Measurements from ENCODE around the gene FLRT1.

Gene FLRT1

DNA sequence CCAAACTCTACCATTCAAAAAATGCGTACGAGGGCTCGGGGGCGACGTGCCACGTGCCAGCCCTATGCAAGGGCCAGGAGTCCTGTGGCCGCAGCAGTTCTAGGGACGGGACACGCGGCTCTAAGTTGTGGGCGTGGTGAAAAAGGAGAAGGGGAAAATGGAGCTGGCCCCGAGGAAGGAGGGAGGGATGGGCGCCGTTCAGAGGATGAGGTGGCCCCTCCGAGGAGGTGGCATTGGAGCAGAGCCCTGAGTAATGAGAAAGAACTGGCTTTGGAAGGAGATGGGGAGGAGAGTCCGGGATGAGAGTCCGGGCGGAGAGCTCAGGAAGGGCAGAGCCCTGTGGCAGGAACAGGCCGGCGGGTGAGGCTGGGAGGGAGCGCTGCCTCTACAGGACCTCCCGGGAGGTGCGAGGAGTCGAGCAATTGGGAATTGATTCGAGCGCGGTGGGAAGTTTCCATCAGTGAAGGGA is 28.5 kb upstream of the FLRT1 start:
- DNase-seq, result no peak

DNA sequence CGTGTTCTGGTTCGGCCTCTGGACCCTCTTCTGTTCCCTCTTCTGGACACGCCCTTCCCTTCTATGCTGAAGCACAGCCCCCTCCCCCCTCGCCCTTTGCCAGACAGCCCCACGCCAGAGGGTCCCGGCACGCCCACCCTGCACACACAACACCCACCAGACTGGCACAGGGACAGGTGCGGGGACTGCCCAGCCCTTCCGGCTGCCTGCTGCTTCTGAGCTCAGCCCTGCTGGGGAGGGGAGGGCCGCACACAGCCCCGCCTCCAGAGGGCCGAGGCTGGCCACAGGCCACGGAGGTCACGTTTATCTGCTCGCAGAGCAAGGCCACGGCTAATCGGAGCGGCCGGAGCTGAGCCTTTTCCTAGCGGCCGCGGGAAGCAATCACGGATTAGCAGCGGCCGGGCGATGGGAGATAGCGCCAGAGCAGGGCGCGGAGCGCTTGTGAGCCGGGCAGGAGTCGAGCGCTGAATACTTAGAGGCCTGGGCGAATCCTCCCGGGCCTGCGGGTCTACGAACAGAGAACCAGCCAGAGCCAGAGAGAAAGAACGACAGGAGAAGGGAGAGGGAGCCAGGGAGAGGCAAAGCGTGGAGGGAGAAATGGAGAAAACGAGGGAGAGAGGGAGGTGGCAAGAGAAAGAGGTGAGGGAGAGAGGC is 28.0 kb upstream of the FLRT1 start:
- no peak for DNase-seq

DNA sequence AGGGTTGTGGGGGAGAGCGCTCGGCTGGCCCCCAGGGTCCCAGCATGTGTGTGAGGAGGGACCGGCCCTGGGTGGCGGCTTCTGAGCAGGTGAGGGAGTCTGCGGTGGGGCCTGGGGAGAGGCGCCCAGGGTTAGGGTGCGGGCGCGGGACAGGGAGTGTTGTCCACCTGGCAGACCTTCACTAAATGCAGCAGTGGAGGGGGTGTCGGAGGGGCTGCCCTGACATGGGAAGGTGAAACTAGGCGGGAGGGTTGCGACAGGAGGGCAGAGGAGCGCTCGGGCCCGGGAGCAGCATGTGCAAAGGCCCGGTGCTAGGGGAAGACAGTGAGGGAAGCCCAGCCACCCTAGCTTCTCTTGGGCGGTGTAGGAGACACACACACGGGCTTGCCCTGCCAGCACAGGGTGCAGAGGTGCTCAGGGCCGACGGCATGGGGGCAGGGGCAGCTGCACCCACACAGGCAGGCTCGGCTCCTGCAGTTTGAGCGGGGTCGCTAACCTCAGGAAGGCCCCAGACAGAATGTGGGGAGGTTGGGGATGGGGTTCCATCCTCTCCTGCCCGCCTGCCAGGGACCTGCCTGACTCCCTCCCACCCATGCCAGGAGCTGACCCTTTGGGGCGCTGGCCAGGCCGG is 27.3 kb upstream of the FLRT1 start:
- no peak for DNase-seq

DNA sequence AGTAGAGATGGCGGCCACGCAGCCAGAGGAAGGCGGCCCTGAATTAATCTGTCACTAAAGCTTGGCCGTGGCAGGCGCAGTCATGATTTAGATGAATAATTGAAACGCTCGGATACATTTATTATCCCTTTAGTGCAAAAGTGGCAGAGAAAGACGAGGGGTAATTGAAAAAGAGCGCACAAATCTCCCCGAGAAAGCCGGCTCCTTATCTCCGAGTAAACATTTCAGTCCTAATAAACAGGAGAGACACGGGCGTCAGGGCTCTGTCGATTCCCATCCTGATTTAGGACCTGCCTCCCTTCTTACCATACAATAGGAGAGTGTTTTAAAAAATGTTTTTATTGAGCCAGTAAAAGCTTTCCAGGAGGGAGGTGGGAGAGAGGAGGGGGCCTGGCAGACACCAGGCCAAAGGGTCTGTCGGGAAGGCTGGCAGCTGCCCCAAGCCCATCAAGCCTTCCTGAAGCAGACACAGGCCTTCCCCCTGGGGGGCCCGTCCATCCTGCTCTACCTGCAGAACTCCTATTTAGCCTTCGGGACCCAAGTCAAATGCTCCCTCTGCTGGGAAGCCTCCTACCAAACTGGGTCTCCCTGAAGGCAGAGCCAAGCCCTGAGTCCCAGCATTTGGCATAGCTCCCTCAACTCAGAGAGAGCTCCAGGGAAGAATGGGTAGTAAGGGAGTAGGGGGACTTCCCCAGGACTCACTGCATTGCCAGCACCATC is 26.7 kb upstream of the FLRT1 start:
- DNase-seq, result no peak

DNA sequence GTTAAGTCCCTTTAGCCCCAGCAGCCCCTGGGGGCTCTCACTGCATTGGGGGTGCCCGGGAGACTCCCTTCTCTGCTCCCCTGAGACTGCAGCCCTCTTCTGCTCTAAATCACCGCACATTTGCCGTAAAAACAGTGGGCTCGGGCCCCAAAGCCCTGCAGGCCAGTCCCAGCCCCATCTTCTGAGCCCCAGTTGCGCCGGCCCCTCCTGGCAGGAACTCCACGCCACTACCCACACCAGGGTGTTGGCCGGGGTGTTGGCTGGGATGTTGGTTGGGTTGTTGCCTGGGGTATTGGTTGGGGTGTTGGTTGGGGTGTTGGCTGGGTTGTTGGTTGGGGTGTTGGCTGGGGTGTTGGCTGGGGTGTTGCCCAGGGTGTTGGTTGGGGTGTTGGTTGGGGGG is 26.0 kb upstream of the FLRT1 start:
- DNase-seq, result no peak

DNA sequence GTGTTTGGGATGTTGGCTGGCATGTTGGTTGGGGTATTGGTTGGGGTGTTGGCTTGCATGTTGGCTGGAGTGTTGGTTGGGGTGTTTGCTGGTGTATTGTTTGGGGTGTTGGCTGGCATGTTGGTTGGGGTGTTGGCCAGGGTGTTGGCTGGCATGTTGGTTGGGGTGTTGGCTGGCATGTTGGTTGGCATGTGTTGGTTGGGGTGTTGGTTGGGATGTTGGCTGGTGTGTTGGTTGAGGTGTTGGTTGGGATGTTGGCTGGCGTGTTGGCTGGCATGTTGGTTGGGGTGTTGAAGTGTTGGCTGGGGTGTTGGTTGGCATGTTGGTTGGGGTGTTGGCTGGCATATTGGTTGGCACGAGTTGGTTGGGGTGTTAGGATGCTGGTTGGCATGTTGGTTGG is 24.9 kb upstream of the FLRT1 start:
- no peak for DNase-seq

DNA sequence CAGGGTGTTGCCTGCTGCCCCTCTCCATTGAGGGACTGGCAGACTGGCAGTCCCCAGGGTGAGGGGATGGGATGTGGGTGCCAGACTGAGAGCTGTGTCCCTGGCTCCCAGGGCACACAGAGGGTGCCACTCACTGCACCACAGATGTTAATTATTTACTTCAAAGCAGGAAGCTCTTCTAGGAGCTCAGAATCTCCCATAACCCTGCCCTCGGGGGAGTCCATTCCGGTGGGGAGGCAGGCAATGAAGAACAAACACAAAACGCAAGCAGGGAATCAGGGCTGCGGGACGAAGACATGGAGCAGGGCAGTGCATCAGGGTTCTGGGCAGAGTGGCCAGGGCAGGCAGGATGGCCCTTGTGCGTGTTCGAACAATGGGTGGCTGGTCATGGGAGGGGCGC is 24.4 kb upstream of the FLRT1 start:
- DNase-seq, result no peak

DNA sequence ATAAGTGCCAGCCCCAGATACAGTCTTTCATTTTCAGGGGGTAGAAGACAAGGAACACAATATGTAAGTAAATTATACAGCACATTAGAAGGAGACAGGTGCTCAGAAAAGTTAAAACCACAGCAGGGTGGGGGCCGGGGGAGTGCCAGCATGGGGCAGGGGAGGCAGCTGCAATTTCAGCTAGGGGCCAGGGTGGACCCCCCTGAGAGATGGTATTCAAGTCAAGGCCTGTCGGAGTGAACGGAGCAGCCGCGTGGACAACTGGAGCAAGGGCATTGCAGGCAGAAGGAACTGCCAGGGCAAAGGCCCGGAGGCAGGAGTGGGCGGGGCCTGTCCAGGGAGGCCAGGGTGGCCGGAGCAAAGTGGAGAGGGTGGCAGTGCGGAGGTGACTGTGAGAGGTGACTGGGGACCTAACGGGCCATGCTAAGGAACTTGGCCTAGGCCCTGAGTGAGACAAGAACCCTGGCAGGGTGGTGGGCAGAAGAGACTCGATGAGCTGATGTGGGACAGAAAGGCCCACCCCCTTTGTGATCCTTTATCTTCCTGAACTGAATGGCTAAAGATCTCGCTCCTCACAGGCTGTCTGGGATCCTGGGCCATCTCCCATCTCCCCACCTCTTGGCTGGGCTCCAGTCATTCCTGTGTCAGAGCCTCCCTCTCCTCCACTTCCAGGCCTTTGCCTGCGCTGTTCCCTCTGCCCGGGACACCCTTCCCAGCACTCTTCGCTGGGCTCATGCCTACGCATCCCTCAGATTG is 22.4 kb upstream of the FLRT1 start:
- DNase-seq, result no peak

DNA sequence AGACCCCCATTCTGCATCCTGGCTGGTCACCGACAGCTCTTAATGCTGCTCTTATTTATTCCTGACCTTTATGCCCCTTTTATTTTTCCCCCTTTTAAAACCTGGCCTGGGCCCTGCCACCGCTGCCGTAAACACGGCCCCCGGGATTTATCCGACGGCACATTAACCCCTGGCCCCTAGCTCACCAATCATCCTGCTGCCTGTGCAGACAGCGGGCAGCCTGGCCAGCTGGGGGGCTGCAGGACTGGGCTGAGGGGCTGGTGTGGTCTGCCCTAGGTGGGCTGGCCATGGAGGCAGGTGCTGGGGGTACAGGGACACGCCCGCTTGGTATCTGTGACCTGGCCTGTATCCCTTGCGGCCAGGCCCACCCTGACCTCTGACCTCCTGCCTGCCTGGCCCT is 21.4 kb upstream of the FLRT1 start:
- DNase-seq, result no peak

DNA sequence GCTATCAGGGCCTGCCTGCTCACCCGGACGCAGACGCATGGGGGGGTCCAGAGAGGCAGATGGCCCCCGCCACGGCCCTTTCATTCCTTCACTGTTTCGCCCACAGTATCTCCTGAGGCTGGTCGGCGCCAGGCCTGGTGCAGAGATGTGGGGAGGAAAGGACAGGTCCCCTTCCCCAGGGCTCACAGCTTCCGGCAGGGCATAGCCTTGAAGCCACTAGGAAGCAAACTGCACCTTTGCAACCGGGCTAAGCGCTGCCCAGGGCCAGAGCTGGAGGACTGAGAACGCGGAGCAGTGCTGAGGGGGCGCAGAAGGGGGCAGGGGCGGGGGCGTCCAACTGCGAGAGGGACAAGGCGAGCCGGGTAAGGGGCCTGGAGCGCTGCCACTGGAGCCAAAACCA is 20.2 kb upstream of the FLRT1 start:
- DNase-seq, result no peak

DNA sequence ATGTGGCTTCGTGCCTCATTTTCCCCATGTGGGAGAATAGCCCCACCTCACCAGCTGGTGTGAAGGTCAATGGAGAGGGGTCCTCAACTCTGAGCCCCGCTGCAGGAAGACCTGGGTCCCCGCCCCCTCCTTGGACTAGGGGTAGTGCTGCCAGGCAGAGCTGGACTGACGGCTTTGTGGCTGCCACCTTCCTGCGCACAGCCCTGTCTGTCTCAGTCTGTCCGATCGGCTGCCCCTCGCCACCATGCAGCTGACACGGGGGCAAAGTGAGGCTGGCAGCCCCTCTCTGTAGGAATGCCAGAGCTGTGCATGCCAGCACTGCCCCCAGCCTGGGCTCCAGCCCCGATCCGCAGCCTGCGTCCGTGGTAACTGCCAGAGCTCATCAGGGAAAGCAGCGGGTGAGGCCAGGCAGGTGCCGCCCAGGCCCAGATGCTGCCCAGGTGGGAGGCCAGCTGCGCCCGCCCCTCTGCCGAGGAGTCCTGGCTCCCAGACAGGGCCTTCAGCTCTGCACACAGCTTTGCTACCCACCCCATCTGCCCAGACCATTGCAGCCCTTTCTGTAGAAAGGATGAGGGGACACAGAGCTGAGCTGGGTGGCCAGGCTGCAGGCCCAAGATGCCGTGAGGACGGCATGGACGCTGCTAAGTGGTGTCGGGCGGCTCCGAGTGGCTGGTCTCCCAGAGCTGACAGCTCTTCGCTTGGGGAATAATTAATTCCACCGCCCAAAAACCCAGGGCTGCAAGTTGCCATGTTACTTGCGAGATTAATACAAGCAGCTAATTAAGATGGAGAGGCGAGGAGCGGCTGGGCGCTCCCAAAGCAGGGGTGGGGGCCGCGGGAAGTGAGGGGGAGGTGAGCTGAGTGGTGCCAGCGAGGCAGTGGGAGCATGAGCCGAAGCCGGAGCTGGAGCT is 19.5 kb upstream of the FLRT1 start:
- DNase-seq, result no peak

DNA sequence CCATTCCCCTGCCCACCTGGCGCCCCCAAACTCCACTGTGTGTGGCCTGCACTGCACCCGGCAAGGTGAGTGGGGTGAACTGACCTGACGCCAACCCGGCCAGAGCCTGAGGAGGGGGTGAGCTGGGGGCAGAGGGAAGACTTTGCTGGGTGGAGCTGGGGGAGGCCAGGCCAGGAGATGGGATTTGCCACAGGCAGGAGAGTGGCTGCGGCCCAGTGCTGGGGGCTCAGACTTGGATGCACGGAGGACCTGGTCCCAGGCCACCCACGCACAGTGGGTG is 17.8 kb upstream of the FLRT1 start:
- no peak for DNase-seq

DNA sequence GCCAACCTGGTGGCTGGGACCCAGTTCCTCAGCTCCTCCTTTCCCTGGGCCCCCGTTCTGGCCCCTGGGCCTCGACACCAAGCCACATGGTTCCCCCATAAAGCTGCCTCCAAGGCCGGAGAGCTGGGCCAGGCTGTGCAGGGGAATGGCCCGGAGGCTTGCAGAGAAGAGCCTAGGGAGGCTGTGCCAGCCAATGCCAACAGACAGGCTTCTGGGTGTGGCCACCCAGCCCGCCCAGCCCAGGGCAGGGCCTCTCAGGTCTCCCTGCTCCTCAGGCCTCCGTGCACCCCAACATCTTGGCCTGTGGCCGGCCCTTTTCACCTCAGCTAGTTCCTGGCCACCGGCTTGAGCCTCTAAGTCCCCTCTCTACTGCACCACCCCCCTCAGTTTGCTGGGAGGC is 17.4 kb upstream of the FLRT1 start:
- no peak for DNase-seq

DNA sequence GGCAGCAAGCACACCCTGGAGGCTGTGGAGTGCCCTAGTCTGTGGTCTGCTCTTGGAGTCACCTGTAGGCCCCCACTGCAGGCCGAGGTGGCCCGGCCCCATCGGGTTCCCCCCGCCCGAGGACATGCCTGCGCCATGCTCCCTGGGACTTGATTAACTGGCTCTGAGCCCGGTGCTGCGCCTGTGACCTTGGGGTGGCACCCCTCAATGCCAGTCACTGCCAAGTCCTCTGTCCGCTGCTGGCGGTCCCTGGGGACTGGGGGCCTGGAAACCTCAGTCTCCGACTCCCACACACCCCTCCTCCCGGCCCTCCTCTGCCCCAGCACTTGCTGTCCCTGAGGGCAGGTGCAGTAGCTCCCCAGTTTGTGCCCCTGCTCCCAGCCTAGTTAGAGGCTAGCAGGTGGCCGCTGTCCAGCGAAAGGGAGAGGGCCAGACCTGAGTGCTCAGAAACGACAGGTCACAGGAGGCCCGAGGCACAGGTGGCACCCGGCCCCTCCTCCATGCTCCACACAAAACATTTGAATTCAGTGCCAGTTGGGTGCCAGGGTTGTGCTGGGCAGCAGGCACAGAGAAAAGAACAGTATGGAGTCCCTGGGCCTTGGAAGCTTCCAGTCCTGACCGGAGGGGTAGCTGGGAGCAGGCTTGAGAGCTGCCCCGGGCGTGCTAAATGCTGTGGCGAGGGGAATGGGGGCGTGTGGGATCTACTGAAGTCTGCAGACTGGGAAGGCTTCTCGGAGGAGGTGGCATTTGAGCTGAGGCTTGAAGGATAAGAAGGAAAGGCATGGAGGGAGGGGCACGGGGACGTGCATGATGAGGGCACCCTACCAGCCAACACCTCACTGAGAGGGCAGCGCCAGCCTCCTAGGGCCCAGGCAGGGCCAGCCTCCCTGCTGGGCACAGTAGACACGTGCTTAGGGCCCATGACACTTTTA is 16.4 kb upstream of the FLRT1 start:
- no peak for DNase-seq

DNA sequence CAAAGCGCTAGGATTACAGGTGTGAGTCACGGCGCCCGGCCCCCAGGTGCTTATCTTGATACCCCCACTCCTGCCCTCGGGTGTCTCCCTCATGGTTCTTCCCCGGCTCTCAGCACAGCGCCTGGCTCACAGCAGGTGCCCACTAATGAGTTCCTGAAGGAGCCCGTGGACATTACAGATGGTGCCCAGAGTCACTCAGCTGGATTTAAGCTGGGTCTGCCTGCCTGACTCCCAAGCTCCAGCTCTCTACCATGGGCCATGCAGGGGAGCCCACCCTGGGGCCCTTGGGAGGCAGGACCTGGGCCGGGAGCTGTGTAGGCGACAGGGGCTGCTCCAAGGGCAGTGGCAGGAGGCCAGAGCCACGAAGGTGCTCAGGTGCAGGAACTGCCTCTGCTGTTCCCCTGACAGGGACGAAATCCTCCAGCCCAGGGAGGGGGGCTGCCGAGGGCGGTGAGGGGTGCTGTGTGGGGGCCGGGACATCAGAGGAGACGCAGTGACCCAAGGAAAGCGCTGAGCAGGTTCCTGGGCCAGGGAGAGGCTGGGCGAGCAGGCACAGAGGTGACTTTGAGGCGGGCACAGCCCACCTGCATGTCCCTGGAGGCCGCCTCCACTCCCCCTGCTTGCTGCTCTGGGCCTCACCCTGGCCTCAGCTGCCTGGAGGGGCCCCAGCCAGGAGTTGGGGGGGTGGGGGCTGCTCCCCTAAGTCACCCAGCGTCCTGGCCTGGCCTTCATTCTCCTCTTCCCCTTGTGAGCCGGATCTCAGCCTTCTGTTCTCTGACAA is 14.6 kb upstream of the FLRT1 start:
- no peak for DNase-seq

DNA sequence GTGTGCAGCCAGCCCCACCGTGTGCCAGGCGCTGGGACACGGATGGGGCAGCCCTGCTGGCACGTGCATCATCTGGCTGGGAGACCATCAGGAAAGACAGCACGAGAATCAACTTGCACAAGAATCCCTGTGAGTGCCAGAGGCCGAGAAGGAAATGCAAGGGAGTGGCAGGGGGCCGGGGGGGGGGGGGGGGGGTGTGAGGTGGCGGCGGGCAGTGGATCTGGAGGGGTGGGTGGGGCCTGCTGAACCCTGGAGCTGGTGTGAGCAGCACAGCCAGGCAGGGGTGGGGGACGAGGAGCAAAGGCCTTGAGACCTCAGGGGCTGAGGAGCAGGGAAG is 14.0 kb upstream of the FLRT1 start:
- no peak for DNase-seq

DNA sequence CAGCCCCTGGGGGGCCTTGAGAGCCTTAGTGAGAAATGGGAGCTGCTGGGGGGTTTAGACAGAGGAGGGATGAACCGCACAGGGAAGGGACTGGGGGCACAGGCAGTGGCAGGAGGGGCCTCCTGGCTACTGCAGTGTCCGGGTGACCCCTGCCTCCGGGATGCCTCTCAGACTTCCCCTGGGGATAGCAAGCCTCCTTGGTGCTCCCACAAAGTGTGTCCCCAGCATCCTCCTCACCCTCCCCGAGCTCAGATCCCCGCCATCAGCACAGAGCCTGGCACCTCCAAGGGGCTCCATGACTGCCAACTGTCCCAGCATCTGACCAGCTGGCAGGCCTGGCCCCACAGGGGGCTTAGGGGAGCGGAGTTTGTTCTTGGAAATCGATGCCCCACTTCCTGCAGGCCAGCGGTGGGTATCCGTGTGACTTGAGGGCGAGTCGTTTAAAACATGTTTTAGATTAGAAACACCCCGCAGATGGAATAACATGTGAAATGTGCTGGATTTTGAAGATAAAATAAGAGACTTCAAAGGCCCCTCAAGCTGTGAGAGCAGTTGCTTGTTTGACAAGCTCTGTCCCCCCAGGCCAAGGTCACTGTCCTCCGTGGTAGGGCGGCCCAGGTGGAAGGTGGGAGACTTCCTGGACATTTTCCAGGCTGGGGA is 13.5 kb upstream of the FLRT1 start:
- DNase-seq, result no peak

DNA sequence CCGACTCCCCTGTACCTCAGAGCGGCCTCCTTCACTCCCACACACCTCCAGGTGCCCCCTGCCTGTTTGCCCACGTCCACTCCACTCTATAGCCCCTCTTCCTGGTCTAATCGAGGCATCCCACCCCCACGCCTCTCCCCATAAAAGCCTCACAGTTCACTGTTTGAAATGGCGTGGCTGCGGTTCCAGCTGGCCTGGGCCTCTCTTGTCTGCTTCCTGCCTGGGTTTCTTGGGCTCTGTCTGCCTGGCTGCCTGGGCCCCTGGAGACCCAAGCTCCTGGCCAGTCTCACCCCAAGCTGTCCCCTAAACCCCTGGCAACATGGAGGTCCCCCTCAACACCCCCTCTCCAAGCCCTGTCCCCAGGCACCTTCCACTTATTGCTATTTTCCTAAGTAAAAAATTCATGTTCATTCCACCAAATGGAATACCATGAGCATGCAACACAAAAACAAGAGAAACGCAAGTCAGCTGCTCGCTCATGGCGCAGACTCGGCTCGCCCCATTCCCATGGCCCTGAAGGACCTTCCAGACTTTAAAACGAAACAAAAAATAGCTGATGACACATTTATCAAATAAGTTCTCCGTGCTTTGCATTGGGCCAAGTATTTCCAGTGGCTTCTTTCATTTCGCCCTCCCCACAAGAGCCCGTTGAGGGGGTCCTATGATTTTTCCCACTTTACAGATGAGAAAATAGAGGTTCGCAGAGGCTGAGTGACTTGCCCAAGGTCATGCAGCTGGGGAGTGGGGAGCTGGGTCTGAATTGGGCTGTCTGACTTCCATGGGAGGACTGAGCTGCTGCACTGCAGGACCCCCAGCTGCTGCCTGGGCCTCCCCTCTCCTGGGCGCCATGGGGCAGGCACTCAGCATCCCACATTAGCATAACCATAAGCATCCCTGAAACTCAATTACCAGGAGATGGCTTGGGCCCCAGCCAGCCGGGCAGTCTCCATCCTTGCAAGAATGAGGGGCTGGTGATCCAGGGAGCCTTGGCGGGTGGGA is 11.7 kb upstream of the FLRT1 start:
- no peak for DNase-seq

DNA sequence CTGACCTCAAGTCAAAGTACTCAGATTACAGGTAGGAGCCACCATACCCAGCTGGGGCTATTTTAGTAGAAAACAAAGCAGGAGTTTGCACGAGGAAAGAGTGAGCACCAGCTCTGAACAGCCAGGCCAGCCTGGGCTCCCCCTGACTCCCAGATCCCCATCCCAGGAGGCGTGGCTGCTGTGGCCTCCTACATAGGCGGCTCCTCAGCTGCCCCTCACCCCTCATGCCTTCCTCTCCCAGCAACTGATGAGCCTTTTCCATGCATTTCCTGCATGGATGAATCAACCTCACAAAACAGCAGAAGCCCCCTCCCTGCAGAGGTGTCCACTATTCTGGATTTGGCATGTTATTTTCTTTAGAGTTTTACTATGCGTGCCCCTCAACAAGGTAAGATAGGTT is 10.5 kb upstream of the FLRT1 start:
- no peak for DNase-seq
